ENCODE results near the gene CABLES1.

Gene CABLES1

DNA sequence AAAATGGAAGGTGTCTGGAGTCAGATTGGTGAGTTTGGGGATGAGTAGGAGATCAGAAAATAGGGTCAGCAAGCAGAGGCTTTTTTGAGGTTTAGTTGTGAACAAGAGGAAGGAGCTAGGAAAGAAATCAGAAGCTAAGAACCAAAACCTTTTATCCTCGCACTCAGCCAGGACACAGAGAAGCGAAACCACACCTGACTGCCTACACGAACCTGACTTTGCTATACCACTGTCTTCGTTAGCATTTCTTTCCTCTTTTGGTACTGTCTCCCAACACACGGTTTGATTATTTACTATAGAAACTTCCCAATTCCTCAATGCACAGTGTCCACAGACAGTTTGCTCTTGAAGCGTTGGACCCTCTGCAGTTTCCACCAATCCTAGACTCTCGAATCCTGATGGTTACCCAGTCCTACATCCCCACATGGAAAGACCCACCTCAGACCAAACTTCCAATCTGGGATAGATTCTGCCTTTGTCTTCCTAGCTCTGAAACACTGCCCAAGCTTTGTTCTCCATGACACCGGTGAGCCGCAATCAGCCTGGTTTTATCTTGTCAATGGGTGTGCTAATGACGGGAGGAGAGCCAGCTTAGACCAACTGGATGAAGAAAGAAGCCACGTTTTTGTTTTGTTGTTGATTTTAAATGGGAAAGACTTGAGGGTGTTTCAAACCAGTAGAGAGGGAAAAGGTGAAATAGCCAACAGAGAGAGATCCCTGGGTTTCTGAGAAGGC is 137.4 kb downstream of the CABLES1 start:
- POLR2A ChIA-PET = no interaction called here
- H3K4me1 ChIP-seq (ENCODE audit: control insufficient read depth, insufficient read depth, low read length) = no peaks in the 10 kb centered on the region
- H3K9me3 ChIP-seq (ENCODE audit: control insufficient read depth, insufficient read depth, low read depth, low read length) = no peaks in the 10 kb centered on the region
- H3K36me3 ChIP-seq (ENCODE audit: control insufficient read depth in 2 of 2, insufficient read depth in 1 of 2, low read length in 2 of 2) = no peaks in the 10 kb centered on the region
- CTCF ChIA-PET = interaction anchor here (0.6 to 1.1 kb wide), 3 partner anchors 12 to 1016 kb away, joined by 3 to 5 read pairs (median 3); no protein-coding TSS in a partner anchor
- TF ChIP-seq, protein P1, sequence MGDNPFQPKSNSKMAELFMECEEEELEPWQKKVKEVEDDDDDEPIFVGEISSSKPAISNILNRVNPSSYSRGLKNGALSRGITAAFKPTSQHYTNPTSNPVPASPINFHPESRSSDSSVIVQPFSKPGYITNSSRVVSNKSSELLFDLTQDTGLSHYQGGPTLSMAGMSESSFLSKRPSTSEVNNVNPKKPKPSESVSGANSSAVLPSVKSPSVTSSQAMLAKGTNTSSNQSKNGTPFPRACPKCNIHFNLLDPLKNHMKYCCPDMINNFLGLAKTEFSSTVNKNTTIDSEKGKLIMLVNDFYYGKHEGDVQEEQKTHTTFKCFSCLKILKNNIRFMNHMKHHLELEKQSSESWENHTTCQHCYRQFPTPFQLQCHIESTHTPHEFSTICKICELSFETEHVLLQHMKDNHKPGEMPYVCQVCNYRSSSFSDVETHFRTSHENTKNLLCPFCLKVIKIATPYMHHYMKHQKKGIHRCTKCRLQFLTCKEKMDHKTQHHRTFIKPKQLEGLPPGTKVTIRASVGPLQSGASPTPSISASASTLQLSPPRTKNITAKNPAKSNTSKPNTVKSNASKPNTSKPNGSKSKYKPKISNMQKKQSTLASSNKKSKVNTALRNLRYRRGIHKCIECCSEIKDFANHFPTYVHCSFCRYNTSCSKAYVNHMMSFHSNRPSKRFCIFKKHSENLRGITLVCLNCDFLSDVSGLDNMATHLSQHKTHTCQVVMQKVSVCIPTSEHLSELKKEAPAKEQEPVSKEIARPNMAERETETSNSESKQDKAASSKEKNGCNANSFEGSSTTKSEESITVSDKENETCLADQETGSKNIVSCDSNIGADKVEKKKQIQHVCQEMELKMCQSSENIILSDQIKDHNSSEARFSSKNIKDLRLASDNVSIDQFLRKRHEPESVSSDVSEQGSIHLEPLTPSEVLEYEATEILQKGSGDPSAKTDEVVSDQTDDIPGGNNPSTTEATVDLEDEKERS (tag by site-specific recombination; IDR thresholded peaks at IDR 0.05) = no peak
- TF ChIP-seq ZNF830 (tag by site-specific recombination; IDR thresholded peaks at IDR 0.05; ENCODE audit: low read depth) (no peak), ZBTB48 (tag by site-specific recombination; IDR thresholded peaks at IDR 0.05) (no peak), ZNF654 (tag by site-specific recombination; IDR thresholded peaks at IDR 0.05; ENCODE audit: low read depth) (no peak), ZNF664 (tag by site-specific recombination; IDR thresholded peaks at IDR 0.05) (no peak), ZNF221 (tag by site-specific recombination; IDR thresholded peaks at IDR 0.05; ENCODE audit: borderline replicate concordance) (no peak), OVOL3 (tag by site-specific recombination; IDR thresholded peaks at IDR 0.05) (no peak), ZNF175 (tag by site-specific recombination; IDR thresholded peaks at IDR 0.05) (no peak), EGR2 (tag by site-specific recombination; IDR thresholded peaks at IDR 0.05; ENCODE audit: low read depth) (no peak), ZNF426 (tag by site-specific recombination; IDR thresholded peaks at IDR 0.05) (no peak), ZNF513 (tag by site-specific recombination; IDR thresholded peaks at IDR 0.05) (no peak), TSHZ1 (tag by site-specific recombination; IDR thresholded peaks at IDR 0.05; ENCODE audit: borderline replicate concordance) (no peak), ZNF18 (tag by site-specific recombination; IDR thresholded peaks at IDR 0.05) (no peak), ZNF133 (tag by site-specific recombination; IDR thresholded peaks at IDR 0.05) (no peak), ZSCAN16 (tag by site-specific recombination; IDR thresholded peaks at IDR 0.05) (no peak), KLF7 (tag by site-specific recombination; IDR thresholded peaks at IDR 0.05; ENCODE audit: borderline replicate concordance) (no peak), ZNF473 (tag by site-specific recombination; IDR thresholded peaks at IDR 0.05) (no peak)
- TF ChIP-seq, protein P2, sequence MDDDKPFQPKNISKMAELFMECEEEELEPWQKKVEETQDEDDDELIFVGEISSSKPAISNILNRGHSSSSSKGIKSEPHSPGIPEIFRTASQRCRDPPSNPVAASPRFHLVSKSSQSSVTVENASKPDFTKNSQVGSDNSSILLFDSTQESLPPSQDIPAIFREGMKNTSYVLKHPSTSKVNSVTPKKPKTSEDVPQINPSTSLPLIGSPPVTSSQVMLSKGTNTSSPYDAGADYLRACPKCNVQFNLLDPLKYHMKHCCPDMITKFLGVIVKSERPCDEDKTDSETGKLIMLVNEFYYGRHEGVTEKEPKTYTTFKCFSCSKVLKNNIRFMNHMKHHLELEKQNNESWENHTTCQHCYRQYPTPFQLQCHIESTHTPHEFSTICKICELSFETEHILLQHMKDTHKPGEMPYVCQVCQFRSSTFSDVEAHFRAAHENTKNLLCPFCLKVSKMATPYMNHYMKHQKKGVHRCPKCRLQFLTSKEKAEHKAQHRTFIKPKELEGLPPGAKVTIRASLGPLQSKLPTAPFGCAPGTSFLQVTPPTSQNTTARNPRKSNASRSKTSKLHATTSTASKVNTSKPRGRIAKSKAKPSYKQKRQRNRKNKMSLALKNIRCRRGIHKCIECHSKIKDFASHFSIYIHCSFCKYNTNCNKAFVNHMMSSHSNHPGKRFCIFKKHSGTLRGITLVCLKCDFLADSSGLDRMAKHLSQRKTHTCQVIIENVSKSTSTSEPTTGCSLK (tag by site-specific recombination; IDR thresholded peaks at IDR 0.05) = no peak
- TF ChIP-seq, protein P3, sequence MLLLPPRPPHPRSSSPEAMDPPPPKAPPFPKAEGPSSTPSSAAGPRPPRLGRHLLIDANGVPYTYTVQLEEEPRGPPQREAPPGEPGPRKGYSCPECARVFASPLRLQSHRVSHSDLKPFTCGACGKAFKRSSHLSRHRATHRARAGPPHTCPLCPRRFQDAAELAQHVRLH (tag by site-specific recombination; IDR thresholded peaks at IDR 0.05) = no peak
- TF ChIP-seq, protein P4, sequence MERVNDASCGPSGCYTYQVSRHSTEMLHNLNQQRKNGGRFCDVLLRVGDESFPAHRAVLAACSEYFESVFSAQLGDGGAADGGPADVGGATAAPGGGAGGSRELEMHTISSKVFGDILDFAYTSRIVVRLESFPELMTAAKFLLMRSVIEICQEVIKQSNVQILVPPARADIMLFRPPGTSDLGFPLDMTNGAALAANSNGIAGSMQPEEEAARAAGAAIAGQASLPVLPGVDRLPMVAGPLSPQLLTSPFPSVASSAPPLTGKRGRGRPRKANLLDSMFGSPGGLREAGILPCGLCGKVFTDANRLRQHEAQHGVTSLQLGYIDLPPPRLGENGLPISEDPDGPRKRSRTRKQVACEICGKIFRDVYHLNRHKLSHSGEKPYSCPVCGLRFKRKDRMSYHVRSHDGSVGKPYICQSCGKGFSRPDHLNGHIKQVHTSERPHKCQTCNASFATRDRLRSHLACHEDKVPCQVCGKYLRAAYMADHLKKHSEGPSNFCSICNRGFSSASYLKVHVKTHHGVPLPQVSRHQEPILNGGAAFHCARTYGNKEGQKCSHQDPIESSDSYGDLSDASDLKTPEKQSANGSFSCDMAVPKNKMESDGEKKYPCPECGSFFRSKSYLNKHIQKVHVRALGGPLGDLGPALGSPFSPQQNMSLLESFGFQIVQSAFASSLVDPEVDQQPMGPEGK (tag by site-specific recombination; IDR thresholded peaks at IDR 0.05) = no peak
- H3K27ac ChIP-seq (ENCODE audit: extremely low read depth, low read depth, low read length) = no peak overlapping the region
- H3K4me3 ChIP-seq (ENCODE audit: low read depth, low read length) = no peak overlapping the region
